IPS-15b (cell line): Measurements from ENCODE around the gene INTS13.
"Not testable (repeated sequence)": the region's sequence is repeated elsewhere in the genome, so short reads cannot be mapped to it uniquely, and the experiment has no call there.

Experiments
- H3K27me3 ChIP-seq: one replicate; pipeline ENCODE4 v1.6.1; 2013; ENCODE audit warnings: low read length; ENCODE audit not compliant: control insufficient read depth, insufficient read depth
- H3K36me3 ChIP-seq: one replicate; pipeline ENCODE4 v1.6.1; 2013; ENCODE audit warnings: low read length; ENCODE audit not compliant: control insufficient read depth, insufficient read depth
- H3K4me1 ChIP-seq: one replicate; pipeline ENCODE4 v1.6.1; 2013; ENCODE audit warnings: mild to moderate bottlenecking, low read length; ENCODE audit not compliant: control insufficient read depth, insufficient read depth
- H3K4me3 ChIP-seq: one replicate; pipeline ENCODE4 v1.5.1; 2013; ENCODE audit warnings: low read depth, low read length
- H3K9ac ChIP-seq: one replicate; pipeline ENCODE4 v1.6.1; 2013; ENCODE audit warnings: low read depth, mild to moderate bottlenecking, low read length
- H3K9me3 ChIP-seq: one replicate; pipeline ENCODE4 v1.6.1; 2013; ENCODE audit warnings: mild to moderate bottlenecking, low read length; ENCODE audit not compliant: control insufficient read depth, insufficient read depth

The INTS13 gene

DNA sequence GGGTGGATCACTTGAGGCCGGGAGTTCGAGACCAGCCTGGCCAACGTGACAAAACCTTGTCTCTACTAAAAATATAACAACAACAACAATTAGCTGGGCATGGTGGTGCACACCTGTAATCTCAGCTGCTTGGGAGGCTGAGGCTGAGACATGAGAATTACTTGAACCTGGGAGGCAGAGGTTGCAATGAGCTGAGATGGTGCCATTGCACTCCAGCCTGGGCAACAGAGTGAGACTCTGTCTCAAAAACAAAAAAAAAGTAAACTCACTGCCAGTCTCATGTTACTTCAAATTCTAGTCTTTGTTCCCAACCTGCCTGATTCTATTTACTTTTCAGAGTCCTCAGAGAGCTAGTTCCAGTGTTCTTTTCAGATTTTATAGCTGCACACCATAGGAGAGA is 75.0 kb downstream of the INTS13 start:
- H3K9me3 ChIP-seq, H3K27me3 ChIP-seq, H3K36me3 ChIP-seq, H3K9ac ChIP-seq, H3K4me1 ChIP-seq, H3K4me3 ChIP-seq: not testable (repeated sequence)

DNA sequence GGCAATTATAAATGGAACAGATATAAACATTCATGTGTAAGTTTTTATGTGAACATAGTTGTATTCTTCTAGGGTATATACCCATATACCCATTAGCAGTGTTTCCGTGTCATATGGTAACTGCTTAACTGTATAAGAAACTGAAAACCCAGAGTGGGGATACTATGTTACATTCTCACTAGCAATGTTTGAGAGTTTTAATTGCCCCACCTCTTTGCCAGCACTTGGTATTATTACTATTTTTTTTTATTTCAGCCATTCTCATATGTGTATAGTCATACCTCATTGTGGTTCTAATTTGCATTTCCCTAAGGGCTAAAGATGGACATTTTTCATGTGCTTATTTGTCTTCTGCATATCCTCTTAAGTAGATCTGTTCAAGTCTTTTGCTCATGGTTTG is 76.1 kb downstream of the INTS13 start:
- no peaks in the 10 kb centered on the region for H3K9me3 ChIP-seq

DNA sequence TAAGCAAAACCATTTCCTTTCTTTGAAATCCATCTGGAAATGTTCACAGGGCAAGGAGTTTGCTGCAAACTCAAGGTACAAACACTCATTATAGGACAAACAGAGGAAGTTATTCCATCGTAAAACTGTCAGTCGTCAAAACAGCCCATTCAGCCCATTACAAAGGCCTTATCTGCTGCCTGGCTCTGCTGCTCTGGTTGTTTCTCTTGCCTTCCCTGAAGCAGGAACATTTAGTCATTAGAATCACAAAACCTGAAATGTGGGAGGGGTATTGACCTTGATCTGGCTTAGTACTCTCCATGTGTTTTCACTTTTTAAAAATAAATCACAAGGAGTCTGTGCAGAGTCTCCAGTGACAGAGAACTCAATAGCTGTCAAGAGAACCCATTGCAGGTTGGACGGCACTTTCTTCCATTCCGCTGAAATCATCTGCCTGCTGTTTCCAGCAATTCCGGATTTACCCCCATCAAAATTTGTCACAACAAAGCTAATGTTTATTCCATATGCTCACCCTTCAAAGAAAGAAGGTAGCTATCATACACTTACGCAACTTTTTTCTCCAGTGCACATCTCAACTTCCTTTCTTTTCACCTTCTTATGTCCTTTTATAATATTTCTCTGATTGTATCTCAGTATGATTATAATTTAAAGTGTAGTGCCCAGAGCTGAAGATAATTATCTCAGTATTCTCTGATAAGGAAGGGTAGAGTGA is 80.2 kb downstream of the INTS13 start:
- H3K9me3 ChIP-seq = no peaks in the 10 kb centered on the region

More for the DNA sequence above, 76.1 kb downstream of the INTS13 start:
- Histone ChIP-seq H3K4me3 (no peak overlapping the region), H3K27me3 (no peaks in the 10 kb centered on the region), H3K4me1 (peaks cover 8% of the 10 kb centered on the region), H3K36me3 (no peaks in the 10 kb centered on the region), H3K9ac (no peak overlapping the region)

DNA sequence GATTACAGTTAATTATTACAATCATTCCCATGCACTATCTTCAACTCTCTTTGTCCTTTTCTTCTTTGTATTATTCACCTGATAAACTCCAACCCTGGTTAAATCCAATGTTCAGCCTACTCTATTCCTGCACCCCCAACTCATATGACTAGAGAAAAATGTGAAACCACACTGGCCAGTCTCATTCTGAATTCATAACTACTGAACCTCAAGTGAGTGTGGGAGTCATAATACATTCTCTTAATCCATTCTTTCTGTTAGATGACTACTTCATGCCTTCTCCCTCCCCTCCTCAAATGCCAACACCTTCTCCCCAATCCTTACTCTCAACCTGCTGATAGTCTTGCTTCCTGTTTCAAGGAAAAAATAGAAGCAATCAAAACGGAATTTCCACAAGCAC is 82.4 kb downstream of the INTS13 start:
- Histone ChIP-seq H3K9me3 (no peaks in the 10 kb centered on the region), H3K4me1 (peaks cover 8% of the 10 kb centered on the region), H3K4me3 (no peak overlapping the region), H3K27me3 (no peaks in the 10 kb centered on the region), H3K36me3 (no peaks in the 10 kb centered on the region), H3K9ac (no peak overlapping the region)

More for the DNA sequence above, 80.2 kb downstream of the INTS13 start:
- peaks cover 8% of the 10 kb centered on the region for H3K4me1 ChIP-seq
- no peaks in the 10 kb centered on the region for H3K36me3 ChIP-seq
- no peaks in the 10 kb centered on the region for H3K27me3 ChIP-seq
- H3K9ac ChIP-seq = no peak overlapping the region
- no peak overlapping the region for H3K4me3 ChIP-seq
